ENCODE measurements around the gene NCCRP1.

The NCCRP1 gene

GRCh38 chr19:39157997-39158389 lies 38.8 kb upstream of the NCCRP1 start:
- Histone ChIP-seq H3K36me3 (ENCODE audit: control insufficient read depth in 4 of 4, insufficient read depth in 4 of 4, low read length in 3 of 4) (peaks cover 0 to 2% (median 0%) of the 10 kb centered on the region in 4 experiments), H3K4me3 (ENCODE audit: control insufficient read depth in 1 of 7, extremely low read depth in 1 of 7, insufficient read depth in 4 of 7, low read depth in 2 of 7, low read length in 6 of 7) (no peak overlapping the region), H3K4me1 (ENCODE audit: control extremely low read depth in 1 of 4, control insufficient read depth in 4 of 4, insufficient read depth in 4 of 4, low read length in 3 of 4) (peaks cover 0 to 46% (median 16%) of the 10 kb centered on the region in 4 experiments), H3K9me3 (ENCODE audit: control extremely low read depth in 1 of 5, control insufficient read depth in 4 of 5, insufficient read depth in 2 of 5, low read depth in 1 of 5, low read length in 4 of 5) (no peaks in the 10 kb centered on the region), H3K27ac (ENCODE audit: insufficient read depth in 1 of 2, low read depth in 1 of 2, low read length in 2 of 2, poor library complexity in 1 of 2, severe bottlenecking in 2 of 2) (no peak overlapping the region), H3K27me3 (replicated peaks in 2 of 5; ENCODE audit: control insufficient read depth in 4 of 5, insufficient read depth in 5 of 5, low read length in 4 of 5) (no peaks in the 10 kb centered on the region)
- CTCF ChIA-PET, result no interaction called here
- WGBS (ENCODE audit: insufficient coverage), result 95% methylated on average over 4 of the region's 15 CpGs
- no peak for DNase-seq
- POLR2A ChIA-PET, result no interaction called here

GRCh38 chr19:39158646-39159260 lies 38.0 kb upstream of the NCCRP1 start:
- ChIA-PET POLR2A (no interaction called here), CTCF (no interaction called here)
- Histone ChIP-seq H3K4me3 (ENCODE audit: control insufficient read depth in 1 of 7, extremely low read depth in 1 of 7, insufficient read depth in 4 of 7, low read depth in 2 of 7, low read length in 6 of 7) (no peak overlapping the region), H3K36me3 (ENCODE audit: control insufficient read depth in 4 of 4, insufficient read depth in 4 of 4, low read length in 3 of 4) (peaks cover 0 to 2% (median 0%) of the 10 kb centered on the region in 4 experiments), H3K27me3 (replicated peaks in 2 of 5; ENCODE audit: control insufficient read depth in 4 of 5, insufficient read depth in 5 of 5, low read length in 4 of 5) (no peaks in the 10 kb centered on the region), H3K27ac (ENCODE audit: insufficient read depth in 1 of 2, low read depth in 1 of 2, low read length in 2 of 2, poor library complexity in 1 of 2, severe bottlenecking in 2 of 2) (no peak overlapping the region), H3K4me1 (ENCODE audit: control extremely low read depth in 1 of 4, control insufficient read depth in 4 of 4, insufficient read depth in 4 of 4, low read length in 3 of 4) (peaks cover 0 to 46% (median 16%) of the 10 kb centered on the region in 4 experiments), H3K9me3 (ENCODE audit: control extremely low read depth in 1 of 5, control insufficient read depth in 4 of 5, insufficient read depth in 2 of 5, low read depth in 1 of 5, low read length in 4 of 5) (no peaks in the 10 kb centered on the region)
- DNase-seq, result no peak
- WGBS (ENCODE audit: insufficient coverage), result 94% methylated on average over 11 of the region's 12 CpGs

- no peak overlapping the region for H3K4me3 ChIP-seq (ENCODE audit: control insufficient read depth in 1 of 7, extremely low read depth in 1 of 7, insufficient read depth in 4 of 7, low read depth in 2 of 7, low read length in 6 of 7)
- WGBS (ENCODE audit: insufficient coverage), result 87% methylated on average over 8 of the region's 8 CpGs
- CTCF ChIA-PET, result no interaction called here
- H3K9me3 ChIP-seq (ENCODE audit: control extremely low read depth in 1 of 5, control insufficient read depth in 4 of 5, insufficient read depth in 2 of 5, low read depth in 1 of 5, low read length in 4 of 5), result no peaks in the 10 kb centered on the region
- H3K27me3 ChIP-seq (replicated peaks in 2 of 5; ENCODE audit: control insufficient read depth in 4 of 5, insufficient read depth in 5 of 5, low read length in 4 of 5), result no peaks in the 10 kb centered on the region
- peaks cover 0 to 36% (median 13%) of the 10 kb centered on the region in 4 experiments for H3K4me1 ChIP-seq (ENCODE audit: control extremely low read depth in 1 of 4, control insufficient read depth in 4 of 4, insufficient read depth in 4 of 4, low read length in 3 of 4)
- no peak for DNase-seq
- peaks cover 0 to 2% (median under 1%) of the 10 kb centered on the region in 4 experiments for H3K36me3 ChIP-seq (ENCODE audit: control insufficient read depth in 4 of 4, insufficient read depth in 4 of 4, low read length in 3 of 4)
- H3K27ac ChIP-seq (ENCODE audit: insufficient read depth in 1 of 2, low read depth in 1 of 2, low read length in 2 of 2, poor library complexity in 1 of 2, severe bottlenecking in 2 of 2), result no peak overlapping the region
- POLR2A ChIA-PET, result no interaction called here
These were observed 36.3 kb upstream of the NCCRP1 start for GRCh38 chr19:39160523-39160861.

GRCh38 chr19:39160889-39161672 lies 35.7 kb upstream of the NCCRP1 start:
- Histone ChIP-seq H3K4me1 (ENCODE audit: control extremely low read depth in 1 of 4, control insufficient read depth in 4 of 4, insufficient read depth in 4 of 4, low read length in 3 of 4) (peaks cover 0 to 34% (median 13%) of the 10 kb centered on the region in 4 experiments), H3K4me3 (ENCODE audit: control insufficient read depth in 1 of 7, extremely low read depth in 1 of 7, insufficient read depth in 4 of 7, low read depth in 2 of 7, low read length in 6 of 7) (no peak overlapping the region), H3K27ac (ENCODE audit: insufficient read depth in 1 of 2, low read depth in 1 of 2, low read length in 2 of 2, poor library complexity in 1 of 2, severe bottlenecking in 2 of 2) (no peak overlapping the region), H3K36me3 (ENCODE audit: control insufficient read depth in 4 of 4, insufficient read depth in 4 of 4, low read length in 3 of 4) (peaks cover 0 to 2% (median under 1%) of the 10 kb centered on the region in 4 experiments), H3K27me3 (replicated peaks in 2 of 5; ENCODE audit: control insufficient read depth in 4 of 5, insufficient read depth in 5 of 5, low read length in 4 of 5) (no peaks in the 10 kb centered on the region), H3K9me3 (ENCODE audit: control extremely low read depth in 1 of 5, control insufficient read depth in 4 of 5, insufficient read depth in 2 of 5, low read depth in 1 of 5, low read length in 4 of 5) (no peaks in the 10 kb centered on the region)
- POLR2A ChIA-PET, result no interaction called here
- no peak for DNase-seq
- CTCF ChIA-PET, result no interaction called here
- WGBS (ENCODE audit: insufficient coverage), result 98% methylated on average over 14 of the region's 21 CpGs

- Histone ChIP-seq H3K4me1 (ENCODE audit: control extremely low read depth in 1 of 4, control insufficient read depth in 4 of 4, insufficient read depth in 4 of 4, low read length in 3 of 4) (peaks cover 0 to 21% (median 7%) of the 10 kb centered on the region in 4 experiments), H3K4me3 (ENCODE audit: control insufficient read depth in 1 of 7, extremely low read depth in 1 of 7, insufficient read depth in 4 of 7, low read depth in 2 of 7, low read length in 6 of 7) (no peak overlapping the region), H3K27me3 (replicated peaks in 2 of 5; ENCODE audit: control insufficient read depth in 4 of 5, insufficient read depth in 5 of 5, low read length in 4 of 5) (no peaks in the 10 kb centered on the region), H3K27ac (ENCODE audit: insufficient read depth in 1 of 2, low read depth in 1 of 2, low read length in 2 of 2, poor library complexity in 1 of 2, severe bottlenecking in 2 of 2) (no peak overlapping the region), H3K36me3 (ENCODE audit: control insufficient read depth in 4 of 4, insufficient read depth in 4 of 4, low read length in 3 of 4) (peaks cover 0 to 2% (median under 1%) of the 10 kb centered on the region in 4 experiments), H3K9me3 (ENCODE audit: control extremely low read depth in 1 of 5, control insufficient read depth in 4 of 5, insufficient read depth in 2 of 5, low read depth in 1 of 5, low read length in 4 of 5) (no peaks in the 10 kb centered on the region)
- ChIA-PET CTCF (no interaction called here), POLR2A (interaction anchor here (0.6 kb wide), 1 partner anchor 29 kb away, joined by 3 read pairs; no protein-coding TSS in a partner anchor)
- DNase-seq, result no peak
- 97% methylated on average over 15 of the region's 15 CpGs for WGBS (ENCODE audit: insufficient coverage)
These were observed 34.2 kb upstream of the NCCRP1 start for GRCh38 chr19:39162441-39163043.

GRCh38 chr19:39163621-39164020 lies 33.1 kb upstream of the NCCRP1 start:
- Histone ChIP-seq H3K9me3 (ENCODE audit: control extremely low read depth in 1 of 5, control insufficient read depth in 4 of 5, insufficient read depth in 2 of 5, low read depth in 1 of 5, low read length in 4 of 5) (no peaks in the 10 kb centered on the region), H3K36me3 (ENCODE audit: control insufficient read depth in 4 of 4, insufficient read depth in 4 of 4, low read length in 3 of 4) (peaks cover 0 to 2% (median 1%) of the 10 kb centered on the region in 4 experiments), H3K4me3 (ENCODE audit: control insufficient read depth in 1 of 7, extremely low read depth in 1 of 7, insufficient read depth in 4 of 7, low read depth in 2 of 7, low read length in 6 of 7) (no peak overlapping the region), H3K27ac (ENCODE audit: insufficient read depth in 1 of 2, low read depth in 1 of 2, low read length in 2 of 2, poor library complexity in 1 of 2, severe bottlenecking in 2 of 2) (no peak overlapping the region), H3K27me3 (replicated peaks in 2 of 5; ENCODE audit: control insufficient read depth in 4 of 5, insufficient read depth in 5 of 5, low read length in 4 of 5) (no peaks in the 10 kb centered on the region), H3K4me1 (ENCODE audit: control extremely low read depth in 1 of 4, control insufficient read depth in 4 of 4, insufficient read depth in 4 of 4, low read length in 3 of 4) (peaks cover 0 to 12% (median 1%) of the 10 kb centered on the region in 4 experiments)
- WGBS (ENCODE audit: insufficient coverage), result 99% methylated on average over 6 of the region's 9 CpGs
- CTCF ChIA-PET, result no interaction called here
- no peak for DNase-seq
- POLR2A ChIA-PET, result no interaction called here

- WGBS (ENCODE audit: insufficient coverage), result 94% methylated on average over 5 of the region's 6 CpGs
- H3K36me3 ChIP-seq (ENCODE audit: control insufficient read depth in 4 of 4, insufficient read depth in 4 of 4, low read length in 3 of 4), result peaks cover 2 to 5% (median 3%) of the 10 kb centered on the region in 4 experiments
- H3K9me3 ChIP-seq (ENCODE audit: control extremely low read depth in 1 of 5, control insufficient read depth in 4 of 5, insufficient read depth in 2 of 5, low read depth in 1 of 5, low read length in 4 of 5), result no peaks in the 10 kb centered on the region
- CTCF ChIA-PET, result no interaction called here
- DNase-seq, result no peak
- H3K4me3 ChIP-seq (ENCODE audit: control insufficient read depth in 1 of 7, extremely low read depth in 1 of 7, insufficient read depth in 4 of 7, low read depth in 2 of 7, low read length in 6 of 7), result no peak overlapping the region
- no peak overlapping the region for H3K27ac ChIP-seq (ENCODE audit: insufficient read depth in 1 of 2, low read depth in 1 of 2, low read length in 2 of 2, poor library complexity in 1 of 2, severe bottlenecking in 2 of 2)
- peaks cover 0 to 12% (median 1%) of the 10 kb centered on the region in 4 experiments for H3K4me1 ChIP-seq (ENCODE audit: control extremely low read depth in 1 of 4, control insufficient read depth in 4 of 4, insufficient read depth in 4 of 4, low read length in 3 of 4)
- H3K27me3 ChIP-seq (replicated peaks in 2 of 5; ENCODE audit: control insufficient read depth in 4 of 5, insufficient read depth in 5 of 5, low read length in 4 of 5), result no peaks in the 10 kb centered on the region
- POLR2A ChIA-PET, result no interaction called here
These were observed 32.5 kb upstream of the NCCRP1 start for GRCh38 chr19:39164289-39164688.
